A673 (cell line): ENCODE data around the gene CDH20. TPM values are rescaled to one million over a fixed set of nuclear protein-coding genes. Genes with fewer than 3 reads are reported as not detected.

ENCODE experiments used
- BruUV-seq: library from RNA; stranded (reverse); fragments of 400-500 nt; replicated peaks from 2 replicates; lab custom pipeline; 2021; lab: Mats Ljungman, UMichigan
- CTCF ChIA-PET: fragments of 300-600 bp; sonication (Branson Sonifier 250); formaldehyde crosslinking; loops from one replicate; lab custom pipeline; 2022; ENCODE audit warnings: antibody characterized with exemption; lab: Charles Lee
- POLR2A ChIA-PET: fragments of 300-600 bp; sonication (Branson Sonifier 250); formaldehyde crosslinking; loops from one replicate; lab custom pipeline; 2022; ENCODE audit warnings: antibody characterized with exemption; ENCODE audit not compliant: low non-redundant PET; lab: Charles Lee
- DNase-seq: peaks from one replicate; pipeline ENCODE4 v3.0.0-alpha.2; 2015; ENCODE audit warnings: low spot score
- H3K27ac ChIP-seq: fragments of 200-600 bp; sonication (generic); 2 replicates; pipeline ENCODE4 v1.5.1; 2016; ENCODE audit warnings: mixed run types, low read depth, mild to moderate bottlenecking, mixed read lengths, antibody characterized with exemption, low read length; ENCODE audit not compliant: poor library complexity, severe bottlenecking
- H3K27me3 ChIP-seq: fragments of 200-600 bp; sonication (generic); replicated peaks from 2 replicates; pipeline ENCODE4 v1.6.1; 2017; ENCODE audit warnings: mixed run types, low read depth, mild to moderate bottlenecking, mixed read lengths, antibody characterized with exemption, low read length; ENCODE audit not compliant: insufficient read depth, poor library complexity
- H3K36me3 ChIP-seq: fragments of 200-600 bp; sonication (generic); 2 replicates; pipeline ENCODE4 v1.6.1; 2016; ENCODE audit warnings: mixed run types, mild to moderate bottlenecking, mixed read lengths, antibody characterized with exemption, low read length; ENCODE audit not compliant: insufficient read depth, poor library complexity, severe bottlenecking
- H3K4me1 ChIP-seq: fragments of 200-600 bp; sonication (generic); 2 replicates; pipeline ENCODE4 v1.6.1; 2017; ENCODE audit warnings: mixed run types, mild to moderate bottlenecking, mixed read lengths, antibody characterized with exemption, low read length; ENCODE audit not compliant: insufficient read depth, poor library complexity, severe bottlenecking
- H3K4me3 ChIP-seq: fragments of 200-600 bp; sonication (generic); 2 replicates; pipeline ENCODE4 v1.5.1; 2016; ENCODE audit warnings: low read depth, mixed run types, mild to moderate bottlenecking, mixed read lengths, low read length; ENCODE audit not compliant: poor library complexity, severe bottlenecking
- H3K9me3 ChIP-seq: fragments of 200-600 bp; sonication (generic); 2 replicates; pipeline ENCODE4 v1.6.1; 2016; ENCODE audit warnings: mixed run types, low read depth, mild to moderate bottlenecking, mixed read lengths, antibody characterized with exemption, low read length; ENCODE audit not compliant: poor library complexity, severe bottlenecking
- EZH2 ChIP-seq: fragments of 200-600 bp; sonication (generic); IDR thresholded peaks from 2 replicates; pipeline ENCODE4 v1.6.1; 2017; ENCODE audit warnings: borderline replicate concordance, low read depth, mild to moderate bottlenecking, mixed read lengths, antibody characterized with exemption, low read length; ENCODE audit not compliant: poor library complexity, severe bottlenecking
- intact Hi-C: fragments of 100-400 bp; cut with micrococcal nuclease; formaldehyde crosslinking; loops from one replicate; pipeline ENCODE4 v1.10.0; 2022; ENCODE audit not compliant: unreplicated experiment
- total RNA-seq: library from RNA; stranded (reverse); gene quantifications from 2 replicates; pipeline ENCODE4 v1.2.3, GENCODE V29; 2021
- TF ChIP-seq, protein P1 (sequence below): fragments of 300-800, 200-600 bp; sonication (generic); conservative IDR thresholded peaks from 2 replicates; pipeline ENCODE4 v1.5.1; 2017; ENCODE audit warnings: low read depth, mild to moderate bottlenecking, antibody characterized with exemption, low read length, moderate library complexity, mixed read lengths

Gene CDH20
- total RNA-seq, 1 experiment from 2014 or later = 0.21 TPM

GRCh38 chr18:61352611-61353010, 19.4 kb downstream of the CDH20 start:
- no peaks in the 10 kb centered on the region for H3K36me3 ChIP-seq
- intact Hi-C loops = no loop called here
- POLR2A ChIA-PET = no interaction called here
- no peaks in the 10 kb centered on the region for H3K9me3 ChIP-seq
- CTCF ChIA-PET = no interaction called here
- H3K4me3 ChIP-seq = no peak overlapping the region
- no peak overlapping the region for H3K27ac ChIP-seq
- H3K4me1 ChIP-seq = no peaks in the 10 kb centered on the region
- BruUV-seq = no TSS peak
- no peak for DNase-seq
- TF ChIP-seq EZH2 = no peak
- TF ChIP-seq, protein P1, sequence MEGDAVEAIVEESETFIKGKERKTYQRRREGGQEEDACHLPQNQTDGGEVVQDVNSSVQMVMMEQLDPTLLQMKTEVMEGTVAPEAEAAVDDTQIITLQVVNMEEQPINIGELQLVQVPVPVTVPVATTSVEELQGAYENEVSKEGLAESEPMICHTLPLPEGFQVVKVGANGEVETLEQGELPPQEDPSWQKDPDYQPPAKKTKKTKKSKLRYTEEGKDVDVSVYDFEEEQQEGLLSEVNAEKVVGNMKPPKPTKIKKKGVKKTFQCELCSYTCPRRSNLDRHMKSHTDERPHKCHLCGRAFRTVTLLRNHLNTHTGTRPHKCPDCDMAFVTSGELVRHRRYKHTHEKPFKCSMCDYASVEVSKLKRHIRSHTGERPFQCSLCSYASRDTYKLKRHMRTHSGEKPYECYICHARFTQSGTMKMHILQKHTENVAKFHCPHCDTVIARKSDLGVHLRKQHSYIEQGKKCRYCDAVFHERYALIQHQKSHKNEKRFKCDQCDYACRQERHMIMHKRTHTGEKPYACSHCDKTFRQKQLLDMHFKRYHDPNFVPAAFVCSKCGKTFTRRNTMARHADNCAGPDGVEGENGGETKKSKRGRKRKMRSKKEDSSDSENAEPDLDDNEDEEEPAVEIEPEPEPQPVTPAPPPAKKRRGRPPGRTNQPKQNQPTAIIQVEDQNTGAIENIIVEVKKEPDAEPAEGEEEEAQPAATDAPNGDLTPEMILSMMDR = no peak
- H3K27me3 ChIP-seq = peaks cover 37% of the 10 kb centered on the region

- TF ChIP-seq EZH2 = no peak
- TF ChIP-seq, protein P1 = no peak
- Histone ChIP-seq H3K4me1 (no peaks in the 10 kb centered on the region), H3K36me3 (no peaks in the 10 kb centered on the region), H3K9me3 (no peaks in the 10 kb centered on the region), H3K27ac (no peak overlapping the region), H3K4me3 (no peak overlapping the region), H3K27me3 (peaks cover 63% of the 10 kb centered on the region)
- BruUV-seq = no TSS peak
- no peak for DNase-seq
- ChIA-PET CTCF (no interaction called here), POLR2A (no interaction called here)
- intact Hi-C loops = no loop called here
Measured at GRCh38 chr18:61360404-61361383, 27.5 kb downstream of the CDH20 start.

DNA sequence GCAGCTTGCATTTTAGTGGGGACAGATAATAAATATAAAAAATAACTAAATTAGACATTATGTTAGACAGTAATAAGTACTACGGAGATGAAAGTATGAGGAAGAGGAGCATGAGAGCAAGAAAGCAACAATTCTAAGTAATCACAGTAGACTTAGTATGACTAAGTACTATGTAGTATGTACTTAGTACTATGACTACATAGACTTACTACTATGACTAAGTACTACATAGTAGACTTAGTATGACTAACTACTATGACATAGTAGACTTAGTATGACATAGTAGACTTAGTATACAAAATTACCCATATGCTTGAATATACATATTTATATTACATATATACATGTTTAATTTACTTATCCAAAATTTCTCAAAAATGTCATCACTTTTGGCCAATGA, 29.3 kb downstream of the CDH20 start:
- TF ChIP-seq, protein P1 = no peak
- TF ChIP-seq EZH2 = no peak
- POLR2A ChIA-PET = no interaction called here
- intact Hi-C loops = no loop called here
- H3K36me3 ChIP-seq = no peaks in the 10 kb centered on the region
- no TSS peak for BruUV-seq
- H3K9me3 ChIP-seq = no peaks in the 10 kb centered on the region
- no peak for DNase-seq
- no peaks in the 10 kb centered on the region for H3K4me1 ChIP-seq
- CTCF ChIA-PET = no interaction called here
- H3K4me3 ChIP-seq = no peak overlapping the region
- H3K27ac ChIP-seq = no peak overlapping the region
- peaks cover 64% of the 10 kb centered on the region for H3K27me3 ChIP-seq
